GM23338 (cell line): ENCODE measurements around the gene PRDM2.

Experiments used
- CREB1 ChIP-seq: fragments of 250-450 bp; sonication (Bioruptor Pico); IDR thresholded peaks from 2 replicates; pipeline ENCODE4 v1.5.0; 2020; ENCODE audit warnings: low read depth, mild to moderate bottlenecking, moderate library complexity
- EZH2 ChIP-seq: fragments of 200-600 bp; sonication (generic); IDR thresholded peaks from one replicate; pipeline ENCODE4 v1.8.0; 2017; ENCODE audit warnings: antibody characterized with exemption, mild to moderate bottlenecking, low read depth; ENCODE audit not compliant: unreplicated experiment
- EZH2phosphoT487 ChIP-seq: fragments of 200-600 bp; sonication (generic); IDR thresholded peaks from one replicate; pipeline ENCODE4 v1.8.1; 2018; ENCODE audit warnings: antibody characterized with exemption; ENCODE audit not compliant: unreplicated experiment
- JUNB ChIP-seq: IDR thresholded peaks from one replicate; pipeline ENCODE4 v1.6.1; 2016; ENCODE audit warnings: antibody characterized with exemption; ENCODE audit not compliant: unreplicated experiment
- NANOG ChIP-seq: IDR thresholded peaks from 2 replicates; pipeline ENCODE4 v1.6.1; 2016; ENCODE audit warnings: antibody characterized with exemption, borderline replicate concordance
- POLR2AphosphoS5 ChIP-seq: IDR thresholded peaks from 2 replicates; pipeline ENCODE4 v1.6.1; 2016; ENCODE audit warnings: antibody characterized with exemption, low read depth
- STAT1 ChIP-seq: IDR thresholded peaks from one replicate; pipeline ENCODE4 v1.6.1; 2016; ENCODE audit warnings: antibody characterized with exemption; ENCODE audit not compliant: unreplicated experiment
- ZNF114 ChIP-seq: fragments of 250-450 bp; sonication (Bioruptor Pico); IDR thresholded peaks from 2 replicates; pipeline ENCODE4 v1.5.0; 2020; ENCODE audit warnings: mild to moderate bottlenecking, moderate library complexity
- ZNF331 ChIP-seq: fragments of 250-450 bp; sonication (Bioruptor Pico); IDR thresholded peaks from 2 replicates; pipeline ENCODE4 v1.5.0; 2020; ENCODE audit warnings: low read depth, mild to moderate bottlenecking, moderate library complexity
- TF ChIP-seq, protein P1 (sequence below), 2 experiments: fragments of 200-600 bp in 1 of 2; sonication (generic) in 1 of 2; conservative IDR thresholded peaks; 2 replicates each; pipeline versions ENCODE4 v1.5.1 to v1.6.1; 2016 to 2017; ENCODE audit warnings: antibody characterized with exemption in 2 of 2, low read depth in 2 of 2, mild to moderate bottlenecking in 2 of 2, moderate library complexity in 1 of 2
- TF ChIP-seq, protein P2 (sequence below): IDR thresholded peaks from one replicate; pipeline ENCODE4 v1.6.1; 2018; ENCODE audit warnings: antibody characterized with exemption; ENCODE audit not compliant: unreplicated experiment
- TF ChIP-seq, protein P3 (sequence below): IDR thresholded peaks from 2 replicates; pipeline ENCODE4 v1.6.1; 2016; ENCODE audit warnings: antibody characterized with exemption
- TF ChIP-seq, protein P4 (sequence below): fragments of 250-450 bp; sonication (Bioruptor Pico); IDR thresholded peaks from 2 replicates; pipeline ENCODE4 v1.5.0; 2020; ENCODE audit warnings: mild to moderate bottlenecking, moderate library complexity

DNA sequence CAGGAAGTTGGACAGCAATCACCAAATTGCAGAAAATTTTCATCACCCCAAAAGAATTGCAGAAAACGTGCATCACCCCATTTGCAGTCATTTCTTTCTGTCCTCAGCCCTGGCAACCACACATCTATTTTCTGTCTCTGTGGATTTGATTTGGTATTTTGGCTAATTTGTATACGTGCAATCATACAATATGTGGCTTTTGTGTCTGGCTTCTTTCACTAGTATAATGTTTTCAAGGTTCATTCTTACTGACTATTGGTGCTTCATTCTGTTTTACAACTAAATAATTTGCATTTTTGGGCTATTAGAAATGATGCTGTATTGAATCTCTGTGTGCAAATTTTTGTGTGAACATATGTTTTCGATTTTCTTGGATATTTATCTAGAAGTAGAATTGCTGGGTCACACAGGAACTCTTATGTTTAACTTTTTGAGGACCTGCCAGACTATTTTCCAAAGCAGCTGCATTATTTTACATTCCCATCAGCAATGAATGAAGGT, 24.8 kb upstream of the PRDM2 start:
- TF ChIP-seq, protein P1, sequence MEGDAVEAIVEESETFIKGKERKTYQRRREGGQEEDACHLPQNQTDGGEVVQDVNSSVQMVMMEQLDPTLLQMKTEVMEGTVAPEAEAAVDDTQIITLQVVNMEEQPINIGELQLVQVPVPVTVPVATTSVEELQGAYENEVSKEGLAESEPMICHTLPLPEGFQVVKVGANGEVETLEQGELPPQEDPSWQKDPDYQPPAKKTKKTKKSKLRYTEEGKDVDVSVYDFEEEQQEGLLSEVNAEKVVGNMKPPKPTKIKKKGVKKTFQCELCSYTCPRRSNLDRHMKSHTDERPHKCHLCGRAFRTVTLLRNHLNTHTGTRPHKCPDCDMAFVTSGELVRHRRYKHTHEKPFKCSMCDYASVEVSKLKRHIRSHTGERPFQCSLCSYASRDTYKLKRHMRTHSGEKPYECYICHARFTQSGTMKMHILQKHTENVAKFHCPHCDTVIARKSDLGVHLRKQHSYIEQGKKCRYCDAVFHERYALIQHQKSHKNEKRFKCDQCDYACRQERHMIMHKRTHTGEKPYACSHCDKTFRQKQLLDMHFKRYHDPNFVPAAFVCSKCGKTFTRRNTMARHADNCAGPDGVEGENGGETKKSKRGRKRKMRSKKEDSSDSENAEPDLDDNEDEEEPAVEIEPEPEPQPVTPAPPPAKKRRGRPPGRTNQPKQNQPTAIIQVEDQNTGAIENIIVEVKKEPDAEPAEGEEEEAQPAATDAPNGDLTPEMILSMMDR (conservative IDR thresholded peaks at IDR 0.05; ENCODE audit: low read depth in 2 of 2), result no peak
- TF ChIP-seq, protein P2, sequence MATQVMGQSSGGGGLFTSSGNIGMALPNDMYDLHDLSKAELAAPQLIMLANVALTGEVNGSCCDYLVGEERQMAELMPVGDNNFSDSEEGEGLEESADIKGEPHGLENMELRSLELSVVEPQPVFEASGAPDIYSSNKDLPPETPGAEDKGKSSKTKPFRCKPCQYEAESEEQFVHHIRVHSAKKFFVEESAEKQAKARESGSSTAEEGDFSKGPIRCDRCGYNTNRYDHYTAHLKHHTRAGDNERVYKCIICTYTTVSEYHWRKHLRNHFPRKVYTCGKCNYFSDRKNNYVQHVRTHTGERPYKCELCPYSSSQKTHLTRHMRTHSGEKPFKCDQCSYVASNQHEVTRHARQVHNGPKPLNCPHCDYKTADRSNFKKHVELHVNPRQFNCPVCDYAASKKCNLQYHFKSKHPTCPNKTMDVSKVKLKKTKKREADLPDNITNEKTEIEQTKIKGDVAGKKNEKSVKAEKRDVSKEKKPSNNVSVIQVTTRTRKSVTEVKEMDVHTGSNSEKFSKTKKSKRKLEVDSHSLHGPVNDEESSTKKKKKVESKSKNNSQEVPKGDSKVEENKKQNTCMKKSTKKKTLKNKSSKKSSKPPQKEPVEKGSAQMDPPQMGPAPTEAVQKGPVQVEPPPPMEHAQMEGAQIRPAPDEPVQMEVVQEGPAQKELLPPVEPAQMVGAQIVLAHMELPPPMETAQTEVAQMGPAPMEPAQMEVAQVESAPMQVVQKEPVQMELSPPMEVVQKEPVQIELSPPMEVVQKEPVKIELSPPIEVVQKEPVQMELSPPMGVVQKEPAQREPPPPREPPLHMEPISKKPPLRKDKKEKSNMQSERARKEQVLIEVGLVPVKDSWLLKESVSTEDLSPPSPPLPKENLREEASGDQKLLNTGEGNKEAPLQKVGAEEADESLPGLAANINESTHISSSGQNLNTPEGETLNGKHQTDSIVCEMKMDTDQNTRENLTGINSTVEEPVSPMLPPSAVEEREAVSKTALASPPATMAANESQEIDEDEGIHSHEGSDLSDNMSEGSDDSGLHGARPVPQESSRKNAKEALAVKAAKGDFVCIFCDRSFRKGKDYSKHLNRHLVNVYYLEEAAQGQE, result no peak
- TF ChIP-seq EZH2phosphoT487 (no peak), CREB1 (CRISPR knock-in tag) (no peak), EZH2 (no peak), POLR2AphosphoS5 (no peak), ZNF114 (no peak), ZNF331 (no peak), STAT1 (no peak), JUNB (no peak), NANOG (no peak)
- TF ChIP-seq, protein P3, sequence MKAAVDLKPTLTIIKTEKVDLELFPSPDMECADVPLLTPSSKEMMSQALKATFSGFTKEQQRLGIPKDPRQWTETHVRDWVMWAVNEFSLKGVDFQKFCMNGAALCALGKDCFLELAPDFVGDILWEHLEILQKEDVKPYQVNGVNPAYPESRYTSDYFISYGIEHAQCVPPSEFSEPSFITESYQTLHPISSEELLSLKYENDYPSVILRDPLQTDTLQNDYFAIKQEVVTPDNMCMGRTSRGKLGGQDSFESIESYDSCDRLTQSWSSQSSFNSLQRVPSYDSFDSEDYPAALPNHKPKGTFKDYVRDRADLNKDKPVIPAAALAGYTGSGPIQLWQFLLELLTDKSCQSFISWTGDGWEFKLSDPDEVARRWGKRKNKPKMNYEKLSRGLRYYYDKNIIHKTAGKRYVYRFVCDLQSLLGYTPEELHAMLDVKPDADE, result no peak
- TF ChIP-seq, protein P4, sequence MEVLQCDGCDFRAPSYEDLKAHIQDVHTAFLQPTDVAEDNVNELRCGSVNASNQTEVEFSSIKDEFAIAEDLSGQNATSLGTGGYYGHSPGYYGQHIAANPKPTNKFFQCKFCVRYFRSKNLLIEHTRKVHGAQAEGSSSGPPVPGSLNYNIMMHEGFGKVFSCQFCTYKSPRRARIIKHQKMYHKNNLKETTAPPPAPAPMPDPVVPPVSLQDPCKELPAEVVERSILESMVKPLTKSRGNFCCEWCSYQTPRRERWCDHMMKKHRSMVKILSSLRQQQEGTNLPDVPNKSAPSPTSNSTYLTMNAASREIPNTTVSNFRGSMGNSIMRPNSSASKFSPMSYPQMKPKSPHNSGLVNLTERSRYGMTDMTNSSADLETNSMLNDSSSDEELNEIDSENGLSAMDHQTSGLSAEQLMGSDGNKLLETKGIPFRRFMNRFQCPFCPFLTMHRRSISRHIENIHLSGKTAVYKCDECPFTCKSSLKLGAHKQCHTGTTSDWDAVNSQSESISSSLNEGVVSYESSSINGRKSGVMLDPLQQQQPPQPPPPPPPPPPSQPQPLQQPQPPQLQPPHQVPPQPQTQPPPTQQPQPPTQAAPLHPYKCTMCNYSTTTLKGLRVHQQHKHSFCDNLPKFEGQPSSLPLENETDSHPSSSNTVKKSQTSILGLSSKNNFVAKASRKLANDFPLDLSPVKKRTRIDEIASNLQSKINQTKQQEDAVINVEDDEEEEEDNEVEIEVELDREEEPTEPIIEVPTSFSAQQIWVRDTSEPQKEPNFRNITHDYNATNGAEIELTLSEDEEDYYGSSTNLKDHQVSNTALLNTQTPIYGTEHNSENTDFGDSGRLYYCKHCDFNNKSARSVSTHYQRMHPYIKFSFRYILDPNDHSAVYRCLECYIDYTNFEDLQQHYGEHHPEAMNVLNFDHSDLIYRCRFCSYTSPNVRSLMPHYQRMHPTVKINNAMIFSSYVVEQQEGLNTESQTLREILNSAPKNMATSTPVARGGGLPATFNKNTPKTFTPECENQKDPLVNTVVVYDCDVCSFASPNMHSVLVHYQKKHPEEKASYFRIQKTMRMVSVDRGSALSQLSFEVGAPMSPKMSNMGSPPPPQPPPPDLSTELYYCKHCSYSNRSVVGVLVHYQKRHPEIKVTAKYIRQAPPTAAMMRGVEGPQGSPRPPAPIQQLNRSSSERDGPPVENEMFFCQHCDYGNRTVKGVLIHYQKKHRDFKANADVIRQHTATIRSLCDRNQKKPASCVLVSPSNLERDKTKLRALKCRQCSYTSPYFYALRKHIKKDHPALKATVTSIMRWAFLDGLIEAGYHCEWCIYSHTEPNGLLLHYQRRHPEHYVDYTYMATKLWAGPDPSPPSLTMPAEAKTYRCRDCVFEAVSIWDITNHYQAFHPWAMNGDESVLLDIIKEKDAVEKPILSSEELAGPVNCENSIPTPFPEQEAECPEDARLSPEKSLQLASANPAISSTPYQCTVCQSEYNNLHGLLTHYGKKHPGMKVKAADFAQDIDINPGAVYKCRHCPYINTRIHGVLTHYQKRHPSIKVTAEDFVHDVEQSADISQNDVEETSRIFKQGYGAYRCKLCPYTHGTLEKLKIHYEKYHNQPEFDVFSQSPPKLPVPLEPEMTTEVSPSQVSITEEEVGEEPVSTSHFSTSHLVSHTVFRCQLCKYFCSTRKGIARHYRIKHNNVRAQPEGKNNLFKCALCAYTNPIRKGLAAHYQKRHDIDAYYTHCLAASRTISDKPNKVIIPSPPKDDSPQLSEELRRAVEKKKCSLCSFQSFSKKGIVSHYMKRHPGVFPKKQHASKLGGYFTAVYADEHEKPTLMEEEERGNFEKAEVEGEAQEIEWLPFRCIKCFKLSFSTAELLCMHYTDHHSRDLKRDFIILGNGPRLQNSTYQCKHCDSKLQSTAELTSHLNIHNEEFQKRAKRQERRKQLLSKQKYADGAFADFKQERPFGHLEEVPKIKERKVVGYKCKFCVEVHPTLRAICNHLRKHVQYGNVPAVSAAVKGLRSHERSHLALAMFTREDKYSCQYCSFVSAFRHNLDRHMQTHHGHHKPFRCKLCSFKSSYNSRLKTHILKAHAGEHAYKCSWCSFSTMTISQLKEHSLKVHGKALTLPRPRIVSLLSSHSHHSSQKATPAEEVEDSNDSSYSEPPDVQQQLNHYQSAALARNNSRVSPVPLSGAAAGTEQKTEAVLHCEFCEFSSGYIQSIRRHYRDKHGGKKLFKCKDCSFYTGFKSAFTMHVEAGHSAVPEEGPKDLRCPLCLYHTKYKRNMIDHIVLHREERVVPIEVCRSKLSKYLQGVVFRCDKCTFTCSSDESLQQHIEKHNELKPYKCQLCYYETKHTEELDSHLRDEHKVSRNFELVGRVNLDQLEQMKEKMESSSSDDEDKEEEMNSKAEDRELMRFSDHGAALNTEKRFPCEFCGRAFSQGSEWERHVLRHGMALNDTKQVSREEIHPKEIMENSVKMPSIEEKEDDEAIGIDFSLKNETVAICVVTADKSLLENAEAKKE (CRISPR knock-in tag), result no peak
